ENCODE results near the gene SLC7A10.

DNA sequence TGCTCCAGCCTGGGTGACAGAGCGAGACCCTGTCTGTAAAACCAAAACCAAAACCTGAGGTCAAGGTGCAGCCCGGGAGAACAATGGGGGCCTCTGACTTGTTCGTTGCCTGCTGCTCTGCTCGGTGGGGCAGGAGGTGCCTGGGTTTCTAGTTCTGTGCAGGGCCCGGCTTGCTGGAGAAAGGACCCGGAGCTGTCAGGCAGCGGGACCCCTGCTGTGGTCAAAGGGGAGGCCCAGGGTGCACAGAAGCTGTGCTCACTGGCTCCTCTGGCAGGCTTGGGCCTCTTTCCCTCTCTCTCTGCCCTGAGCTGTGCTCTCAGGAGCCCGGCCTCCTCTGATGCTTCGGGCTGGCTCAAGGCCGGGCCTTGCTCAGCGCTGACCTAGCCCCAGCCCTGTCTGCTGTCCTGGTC is 28.1 kb downstream of the SLC7A10 start:
- TF ChIP-seq CTCF (IDR thresholded peaks at IDR 0.05): no peak
- no peak for TF ChIP-seq POLR2AphosphoS5 (IDR thresholded peaks at IDR 0.05; ENCODE audit: low read depth, low read length)
- no peak for TF ChIP-seq TCF7L2 (IDR thresholded peaks at IDR 0.05; ENCODE audit: low read depth, low read length)

Data from Panc1 (cell line).